K562 (cell line): ENCODE measurements around the gene UPF1. TPM values are rescaled to one million over a fixed set of nuclear protein-coding genes. Genes with fewer than 3 reads are reported as not detected.
A peak's percentile ranks its signal among the peaks of the same experiment; 100 is the strongest.

ENCODE experiments used
- CBX3 ChIP-seq, 2 experiments: IDR thresholded peaks; 1 replicate in 1 of 2; 2 replicates in 1 of 2; pipeline ENCODE4 v1.6.1; 2012; ENCODE audit warnings: inconsistent platforms in 2 of 2, low read length in 2 of 2, borderline replicate concordance in 1 of 2, control low read depth in 1 of 2
- EGR1 ChIP-seq: fragments of 450-650 bp; conservative IDR thresholded peaks from 2 replicates; pipeline ENCODE4 v1.6.1; 2017; ENCODE audit warnings: mild to moderate bottlenecking
- GTF2A2 ChIP-seq: IDR thresholded peaks from 2 replicates; pipeline ENCODE4 v1.6.1; 2016; ENCODE audit warnings: mild to moderate bottlenecking, missing genetic modification characterization, missing compliant biosample characterization
- HMGN3 ChIP-seq: IDR thresholded peaks from 2 replicates; pipeline ENCODE4 v1.6.1; 2011; ENCODE audit warnings: borderline replicate concordance, low read depth, mild to moderate bottlenecking, mixed read lengths, low read length; ENCODE audit not compliant: insufficient read length; ENCODE audit errors: extremely low read depth
- NR1H2 ChIP-seq: sonication (generic); formaldehyde crosslinking; IDR thresholded peaks from 2 replicates; pipeline ENCODE4 v1.4.0; 2020; ENCODE audit warnings: mild to moderate bottlenecking, missing genetic modification reagents
- POU5F1 ChIP-seq: fragments of 150-350 bp; IDR thresholded peaks from 2 replicates; pipeline ENCODE4 v1.6.1; 2014; ENCODE audit warnings: borderline replicate concordance, low read length, low read depth, mild to moderate bottlenecking; ENCODE audit not compliant: partially characterized antibody
- RHOXF2B ChIP-seq: fragments of 250-450 bp; sonication (Bioruptor Pico); conservative IDR thresholded peaks from 2 replicates; pipeline ENCODE4 v1.5.1; 2021
- SMARCA4 ChIP-seq: fragments of 450-650 bp; IDR thresholded peaks from 2 replicates; pipeline ENCODE4 v1.6.1; 2016
- STAG1 ChIP-seq: sonication (generic); formaldehyde crosslinking; IDR thresholded peaks from 2 replicates; pipeline ENCODE4 v1.5.0; 2020; ENCODE audit warnings: missing genetic modification reagents, borderline replicate concordance
- ZBTB40 ChIP-seq, 2 experiments: fragments of 450-650 bp in 1 of 2; sonication (generic) in 1 of 2; formaldehyde crosslinking in 1 of 2; IDR thresholded peaks; 2 replicates each; pipeline versions ENCODE4 v1.7.1 to v1.9.0; 2016 to 2022; ENCODE audit warnings: inconsistent platforms in 1 of 2, mild to moderate bottlenecking in 1 of 2, missing genetic modification reagents in 1 of 2
- ZNF75A ChIP-seq: fragments of 450-650 bp; formaldehyde crosslinking; IDR thresholded peaks from 2 replicates; pipeline ENCODE4 v1.4.0; 2020; ENCODE audit warnings: mild to moderate bottlenecking
- polyA plus RNA-seq, 8 experiments: library from polyadenylated mRNA; depleted of rRNA in 4 of 8; stranded (reverse) in 5 of 8; unstranded in 3 of 8; fragments of >200 nt; fragmentation: Nextera tagmentation in 2 of 8; fragmentation: Illumina TruSeq in 1 of 8; extraction: Ambion mirVana in 2 of 8; extraction: Trizol in 1 of 8; gene quantifications; 2 replicates each; pipeline versions ENCODE4 v1.2.1 to v1.2.3, GENCODE V29; 2011 to 2014; ENCODE audit warnings: inconsistent platforms in 1 of 8, missing spikeins in 1 of 8
- total RNA-seq, 7 experiments: library from RNA; depleted of rRNA in 6 of 7; stranded (reverse); fragments of >200 nt in 6 of 7; fragmentation: Illumina TruSeq in 2 of 7; extraction: Trizol in 2 of 7; gene quantifications; 2 replicates each; pipeline versions ENCODE4 v1.2.1 to v1.2.3, GENCODE V29; 2011 to 2021; ENCODE audit warnings: low replicate concordance in 1 of 7
- TF ChIP-seq, protein P1 (sequence below): fragments of 250-450 bp; sonication (Bioruptor Pico); IDR thresholded peaks from 2 replicates; pipeline ENCODE4 v1.5.0; 2021
- TF ChIP-seq, protein P2 (sequence below), 2 experiments: IDR thresholded peaks in 1 of 2; conservative IDR thresholded peaks in 1 of 2; 2 replicates each; pipeline ENCODE4 v1.6.1; 2016; ENCODE audit warnings: low read depth in 2 of 2, mild to moderate bottlenecking in 1 of 2, missing compliant biosample characterization in 1 of 2, missing genetic modification characterization in 1 of 2, moderate library complexity in 1 of 2

UPF1 gene
- total and polyA plus RNA-seq, 9 of the 15 experiments (the other 6 are each of a cell fraction or from before 2014, with no cell fraction given), result 0.34 to 103 (median 27.9) TPM

DNA sequence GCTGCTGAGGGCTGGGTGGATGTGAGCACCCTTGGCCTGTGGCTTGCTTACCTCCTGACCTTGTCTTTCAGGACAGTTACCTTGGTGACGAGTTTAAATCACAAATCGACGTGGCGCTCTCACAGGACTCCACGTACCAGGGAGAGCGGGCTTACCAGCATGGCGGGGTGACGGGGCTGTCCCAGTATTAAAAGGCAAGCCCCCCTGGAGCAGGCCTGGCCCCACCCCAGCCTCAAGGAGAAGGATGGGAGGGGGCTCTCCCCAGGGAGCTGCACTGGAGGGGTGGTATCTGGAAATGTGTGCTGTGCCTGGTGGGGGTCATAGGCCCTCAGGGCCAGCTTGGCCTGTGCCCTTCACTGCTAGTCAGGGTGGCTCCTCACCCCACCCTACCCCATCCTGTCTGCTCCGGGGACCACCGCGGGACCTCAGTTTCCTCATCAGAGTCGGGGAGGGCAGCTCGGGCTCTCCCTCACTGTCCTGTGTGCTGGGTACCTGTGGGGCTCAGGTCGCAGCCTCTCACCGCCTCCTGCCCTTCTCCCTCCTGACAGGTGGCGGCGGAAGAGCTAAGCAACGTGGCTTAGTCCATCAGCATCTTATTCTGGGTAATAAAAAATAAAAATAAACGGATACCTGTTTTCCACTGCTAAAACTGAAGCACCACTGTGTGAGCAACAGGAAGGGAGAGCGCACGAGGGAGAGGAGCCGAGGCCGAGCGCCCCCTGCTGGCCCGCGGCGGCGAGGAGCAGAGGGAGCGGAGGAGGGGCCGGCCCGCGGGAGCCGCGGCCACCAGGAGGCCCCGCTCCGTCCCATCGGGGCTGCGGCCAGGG is 34.4 kb downstream of the UPF1 start (continued):
- TF ChIP-seq, protein P1, sequence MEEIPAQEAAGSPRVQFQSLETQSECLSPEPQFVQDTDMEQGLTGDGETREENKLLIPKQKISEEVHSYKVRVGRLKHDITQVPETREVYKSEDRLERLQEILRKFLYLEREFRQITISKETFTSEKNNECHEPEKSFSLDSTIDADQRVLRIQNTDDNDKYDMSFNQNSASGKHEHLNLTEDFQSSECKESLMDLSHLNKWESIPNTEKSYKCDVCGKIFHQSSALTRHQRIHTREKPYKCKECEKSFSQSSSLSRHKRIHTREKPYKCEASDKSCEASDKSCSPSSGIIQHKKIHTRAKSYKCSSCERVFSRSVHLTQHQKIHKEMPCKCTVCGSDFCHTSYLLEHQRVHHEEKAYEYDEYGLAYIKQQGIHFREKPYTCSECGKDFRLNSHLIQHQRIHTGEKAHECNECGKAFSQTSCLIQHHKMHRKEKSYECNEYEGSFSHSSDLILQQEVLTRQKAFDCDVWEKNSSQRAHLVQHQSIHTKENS (CRISPR knock-in tag), result no peak
- 0 out of 3 replicates have a peak, but pooled peaks of 1 of the 2 experiments have one; percentile 28 for TF ChIP-seq CBX3 (IDR thresholded peaks at IDR 0.05; ENCODE audit: borderline replicate concordance in 1 of 2, low read length in 2 of 2)
- peak; percentile 82 for TF ChIP-seq STAG1 (CRISPR knock-in tag)
- TF ChIP-seq EGR1, result 0 out of 2 replicates have a peak, but pooled peaks have one; percentile 26
- no peak for TF ChIP-seq ZBTB40 (IDR thresholded peaks at IDR 0.05)
- TF ChIP-seq ZBTB40 (CRISPR knock-in tag; IDR thresholded peaks at IDR 0.05), result no peak
- TF ChIP-seq GTF2A2, result no peak
- peak; percentile 81 for TF ChIP-seq HMGN3
- TF ChIP-seq RHOXF2B (CRISPR knock-in tag), result no peak
- TF ChIP-seq, protein P2, sequence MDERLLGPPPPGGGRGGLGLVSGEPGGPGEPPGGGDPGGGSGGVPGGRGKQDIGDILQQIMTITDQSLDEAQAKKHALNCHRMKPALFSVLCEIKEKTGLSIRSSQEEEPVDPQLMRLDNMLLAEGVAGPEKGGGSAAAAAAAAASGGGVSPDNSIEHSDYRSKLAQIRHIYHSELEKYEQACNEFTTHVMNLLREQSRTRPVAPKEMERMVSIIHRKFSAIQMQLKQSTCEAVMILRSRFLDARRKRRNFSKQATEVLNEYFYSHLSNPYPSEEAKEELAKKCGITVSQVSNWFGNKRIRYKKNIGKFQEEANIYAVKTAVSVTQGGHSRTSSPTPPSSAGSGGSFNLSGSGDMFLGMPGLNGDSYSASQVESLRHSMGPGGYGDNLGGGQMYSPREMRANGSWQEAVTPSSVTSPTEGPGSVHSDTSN (CRISPR knock-in tag; IDR thresholded peaks at IDR 0.05; ENCODE audit: low read depth), result no peak
- TF ChIP-seq, protein P2 (tag; conservative IDR thresholded peaks at IDR 0.05; ENCODE audit: low read depth), result no peak
- no peak for TF ChIP-seq NR1H2 (CRISPR knock-in tag)
- TF ChIP-seq POU5F1, result no peak
- no peak for TF ChIP-seq ZNF75A (CRISPR knock-in tag)
- no peak for TF ChIP-seq SMARCA4
